ENCODE results near the gene USP24. TPM values are rescaled to one million over a fixed set of nuclear protein-coding genes. Genes with fewer than 3 reads are reported as not detected.
"Not testable (repeated sequence)": the region's sequence is repeated elsewhere in the genome, so short reads cannot be mapped to it uniquely, and the experiment has no call there.

USP24 gene
- total RNA-seq, 1 donor from 2014 or later, result 32.9 TPM

- ATAC-seq (ENCODE audit: poor library complexity), result no peak
- intact Hi-C loops (cut with DNase I), result loop anchor here (10.0 kb wide), 1 partner anchor 64 kb away; no protein-coding TSS in a partner anchor
- DNase-seq, result no peak
Measured at GRCh38 chr1:55210990-55211801, 4.0 kb downstream of the USP24 start.

DNA sequence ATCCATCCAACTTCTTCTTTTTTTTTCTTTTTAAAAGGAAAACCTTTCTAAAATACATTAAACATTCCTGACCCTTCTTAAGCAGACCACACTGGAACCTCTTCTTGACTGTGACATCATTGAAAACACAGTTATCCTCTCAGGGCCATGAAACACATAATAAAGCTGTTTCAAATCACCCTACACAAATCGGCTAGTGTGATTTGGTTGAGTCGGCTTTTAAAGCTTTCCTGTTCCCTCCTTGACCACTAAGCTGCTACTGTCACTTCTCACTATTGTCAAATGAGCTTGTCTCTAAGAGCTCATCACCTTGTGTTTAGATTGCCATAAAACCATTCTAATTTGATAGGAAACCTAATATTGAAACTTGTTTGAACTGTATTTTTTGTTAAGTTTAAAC is 5.9 kb downstream of the USP24 start:
- DNase-seq, result no peak
- no peak for ATAC-seq (ENCODE audit: poor library complexity)

DNA sequence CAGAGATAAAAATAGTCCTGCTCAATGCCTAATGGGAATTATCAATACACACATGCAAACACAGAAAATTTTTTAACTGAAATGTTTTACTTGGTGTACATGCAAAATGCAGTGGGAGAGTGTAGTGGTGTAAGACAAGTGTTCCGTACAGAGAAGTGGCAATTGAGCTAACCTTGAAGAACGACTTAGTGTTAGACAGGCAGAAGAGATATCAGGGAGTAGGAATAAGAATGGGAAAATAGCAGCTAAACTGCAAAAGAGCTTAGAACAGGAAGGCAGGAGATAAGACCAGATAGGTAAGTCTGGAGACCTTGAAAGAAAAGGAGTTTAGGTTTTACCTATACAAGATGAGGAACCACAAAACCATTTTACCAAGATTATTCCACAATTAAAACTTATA is 9.0 kb downstream of the USP24 start:
- intact Hi-C loops (cut with DNase I), result no loop called here
- DNase-seq, result no peak
- peak; percentile 32 for ATAC-seq (ENCODE audit: poor library complexity)

More for the DNA sequence above, 5.9 kb downstream of the USP24 start:
- intact Hi-C loops (cut with DNase I), result no loop called here

- peak; percentile 56 for ATAC-seq (ENCODE audit: poor library complexity)
- intact Hi-C loops (cut with DNase I), result no loop called here
- no peak for DNase-seq
Measured at GRCh38 chr1:55204997-55205396, 10.2 kb downstream of the USP24 start.

DNA sequence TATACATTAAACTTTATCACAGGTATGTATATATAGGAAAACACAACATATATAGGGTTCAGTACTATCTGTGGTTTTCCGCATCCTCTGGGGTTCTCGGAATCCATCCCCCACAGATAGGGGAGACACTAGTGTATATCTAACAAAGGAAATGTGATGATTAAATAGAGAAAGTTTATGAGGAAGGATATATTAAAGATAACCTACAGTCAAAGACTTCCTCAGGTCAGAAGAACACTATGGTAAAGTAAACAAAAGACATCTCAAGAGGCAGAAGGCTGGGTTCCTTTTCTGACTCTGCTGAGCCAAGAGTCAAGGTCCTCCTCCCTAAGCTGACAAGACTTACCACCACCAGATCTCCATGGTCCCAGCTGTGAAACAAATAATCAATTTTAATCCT is 12.1 kb downstream of the USP24 start:
- DNase-seq (no peak), ATAC-seq (ENCODE audit: poor library complexity) (no peak)
- intact Hi-C loops (cut with DNase I), result no loop called here

GRCh38 chr1:55200667-55201066 is 14.5 kb downstream of the USP24 start:
- DNase-seq (no peak), ATAC-seq (ENCODE audit: poor library complexity) (no peak)
- intact Hi-C loops (cut with DNase I), result no loop called here

DNA sequence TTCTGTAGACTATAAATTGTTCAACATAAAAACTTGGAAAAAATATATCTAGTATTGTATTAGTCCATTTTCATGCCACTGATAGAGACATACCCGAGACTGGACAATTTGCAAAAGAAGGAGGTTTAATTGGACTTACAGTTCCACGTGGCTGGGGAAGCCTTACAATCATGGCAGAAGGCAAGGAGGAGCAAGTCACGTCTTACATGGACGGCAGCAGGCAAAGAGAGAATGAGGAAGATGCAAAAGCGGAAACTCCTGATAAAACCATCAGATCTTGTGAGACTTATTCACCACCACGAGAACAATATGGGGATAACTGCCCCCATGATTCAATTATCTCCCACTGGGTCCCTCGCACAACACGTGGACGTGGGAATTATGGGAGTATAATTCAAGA is 15.4 kb downstream of the USP24 start:
- DNase-seq; intact Hi-C loops (cut with DNase I); ATAC-seq (ENCODE audit: poor library complexity): not testable (repeated sequence)

GRCh38 chr1:55198044-55198443 is 17.1 kb downstream of the USP24 start:
- no peak for DNase-seq
- intact Hi-C loops (cut with DNase I), result no loop called here
- no peak for ATAC-seq (ENCODE audit: poor library complexity)

DNA sequence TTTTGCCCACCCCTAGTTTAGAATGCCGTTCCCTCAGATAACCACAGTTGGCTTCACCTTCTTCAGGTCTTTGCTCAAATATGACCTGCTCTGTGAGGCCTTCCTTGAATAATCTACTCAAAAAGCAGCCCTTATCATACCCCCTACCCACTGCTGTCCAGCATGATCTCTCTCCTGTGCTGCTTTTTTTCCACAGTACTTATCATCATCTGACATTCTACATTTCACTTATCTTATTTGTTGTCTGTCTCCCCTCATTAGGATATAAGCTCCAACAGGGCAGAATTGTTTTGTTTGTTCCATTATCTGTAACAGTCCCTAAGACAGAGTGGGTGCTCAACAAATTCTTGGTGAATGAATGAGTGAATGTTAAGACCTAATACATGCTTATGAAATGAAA is 18.1 kb downstream of the USP24 start:
- intact Hi-C loops (cut with DNase I), result no loop called here
- DNase-seq, result no peak
- ATAC-seq (ENCODE audit: poor library complexity), result peak; percentile 9

DNA sequence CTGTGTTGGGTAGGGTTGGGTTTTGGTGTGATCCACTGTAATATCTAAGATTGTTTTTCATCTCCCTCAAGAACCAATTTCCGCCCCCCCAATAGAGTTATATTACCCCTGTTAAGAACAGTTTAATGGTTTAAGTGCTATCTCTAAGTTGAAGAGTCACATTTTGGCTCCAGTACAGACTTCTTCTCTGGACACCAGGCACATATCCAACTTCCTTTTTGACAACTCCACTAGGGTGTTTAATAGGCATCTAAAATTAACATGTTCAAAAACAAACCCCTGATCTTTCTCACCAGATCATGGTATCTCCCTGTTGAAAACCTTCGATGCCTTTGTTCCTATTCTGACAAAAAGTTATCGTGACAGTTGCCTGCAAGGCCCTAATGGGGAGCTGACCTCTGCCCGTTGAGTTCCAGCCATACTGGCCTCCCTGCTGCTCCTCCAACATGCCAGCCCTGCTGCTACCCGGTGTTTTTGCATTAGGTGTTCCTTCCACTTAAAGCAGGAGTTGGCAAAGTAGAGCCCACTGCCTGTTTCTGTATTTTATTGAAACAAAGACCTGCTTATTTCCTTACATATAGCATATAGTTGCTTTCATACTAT is 18.6 kb downstream of the USP24 start:
- ATAC-seq (ENCODE audit: poor library complexity) (peak; percentile 85), DNase-seq (no peak)
- intact Hi-C loops (cut with DNase I), result no loop called here

- intact Hi-C loops (cut with DNase I), result no loop called here
- ATAC-seq (ENCODE audit: poor library complexity), result peak; percentile 5
- DNase-seq, result no peak
Measured at GRCh38 chr1:55195521-55196233, 19.5 kb downstream of the USP24 start.

GRCh38 chr1:55194851-55195250 is 20.3 kb downstream of the USP24 start:
- intact Hi-C loops (cut with DNase I), result no loop called here
- DNase-seq (no peak), ATAC-seq (ENCODE audit: poor library complexity) (no peak)

DNA sequence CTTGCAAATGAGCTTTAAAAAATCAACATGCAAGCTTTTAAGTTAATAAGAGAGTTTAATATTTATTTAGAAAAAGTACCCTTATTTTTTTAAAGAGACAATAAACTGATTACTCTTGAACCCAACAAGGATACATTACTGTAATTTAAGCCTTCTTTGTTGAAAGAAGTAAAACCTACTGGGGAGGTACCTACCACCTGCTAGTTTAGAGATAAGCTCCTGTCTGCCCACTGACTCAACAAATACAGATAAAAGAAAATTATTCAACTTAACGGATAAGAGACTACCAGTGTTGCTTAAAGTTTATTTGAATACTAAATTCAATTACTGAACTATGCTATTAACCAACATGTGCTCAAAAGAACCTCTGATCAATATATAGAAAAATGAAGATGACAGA is 23.1 kb downstream of the USP24 start:
- intact Hi-C loops (cut with DNase I), result no loop called here
- no peak for DNase-seq
- ATAC-seq (ENCODE audit: poor library complexity), result no peak

GRCh38 chr1:55191219-55191952 is 23.8 kb downstream of the USP24 start:
- DNase-seq; ATAC-seq (ENCODE audit: poor library complexity); intact Hi-C loops (cut with DNase I): not testable (repeated sequence)

DNA sequence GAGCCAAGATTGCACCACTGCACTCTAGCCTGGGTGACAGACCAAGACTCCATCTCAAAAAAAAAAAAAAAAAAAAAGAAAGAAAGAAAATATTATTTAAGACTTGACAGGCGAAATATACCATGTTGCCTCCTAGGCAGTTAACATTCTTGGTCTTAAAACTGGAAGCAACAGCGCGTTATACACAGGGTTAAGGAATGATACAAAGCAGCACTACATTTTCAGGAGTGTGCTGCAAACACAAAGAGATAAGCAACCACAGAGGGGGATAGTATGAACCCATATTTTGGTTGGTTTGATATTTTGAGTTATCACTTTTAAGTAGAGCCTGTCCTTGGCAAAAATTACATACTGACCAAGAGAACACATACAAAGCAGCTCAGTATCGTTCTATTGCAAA is 25.1 kb downstream of the USP24 start:
- DNase-seq (no peak), ATAC-seq (ENCODE audit: poor library complexity) (peak; percentile 36)
- intact Hi-C loops (cut with DNase I), result no loop called here

DNA sequence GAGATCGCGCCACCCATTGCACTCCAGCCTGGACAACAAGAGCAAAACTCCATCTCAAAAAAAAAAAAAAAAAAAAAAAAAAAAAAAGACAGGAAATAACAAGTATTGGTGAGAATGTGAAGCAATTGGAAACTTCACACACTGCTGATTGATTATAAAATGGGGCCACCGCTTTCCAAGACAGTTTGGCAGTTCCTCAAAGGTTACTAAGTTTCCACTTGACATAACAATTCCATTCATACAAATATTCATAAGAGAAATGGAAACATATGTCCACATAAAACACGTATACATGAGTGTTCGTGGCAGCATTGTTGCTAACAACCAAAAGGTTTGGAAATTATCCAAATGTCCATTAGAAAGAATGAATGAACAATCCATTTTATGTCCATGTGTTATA is 26.3 kb downstream of the USP24 start:
- ATAC-seq (ENCODE audit: poor library complexity) (no peak), DNase-seq (no peak)
- intact Hi-C loops (cut with DNase I), result no loop called here

- intact Hi-C loops (cut with DNase I), result no loop called here
- DNase-seq (no peak), ATAC-seq (ENCODE audit: poor library complexity) (no peak)
Measured at GRCh38 chr1:55185832-55186231, 29.3 kb downstream of the USP24 start.

- intact Hi-C loops (cut with DNase I), result no loop called here
- no peak for DNase-seq
- ATAC-seq (ENCODE audit: poor library complexity), result no peak
Measured at GRCh38 chr1:55184859-55185258, 30.3 kb downstream of the USP24 start.

DNA sequence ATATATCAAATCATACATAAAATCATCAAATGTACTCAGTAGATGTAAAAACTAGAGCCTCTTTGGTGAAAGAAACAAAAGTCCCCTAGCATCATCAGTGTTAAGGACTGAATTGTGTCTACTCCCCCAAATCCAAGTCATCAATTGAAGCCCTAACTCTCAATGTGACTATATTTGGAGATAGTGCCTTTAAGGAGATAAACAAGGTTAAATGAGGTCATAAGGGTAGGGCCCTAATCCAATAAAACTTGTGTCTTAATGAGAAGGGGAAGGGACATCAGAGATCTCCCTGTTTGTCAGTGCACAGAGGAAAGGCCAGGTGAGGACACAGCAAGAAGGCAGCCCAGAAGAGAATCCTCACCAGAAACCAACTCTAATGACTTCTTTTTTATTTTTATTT is 33.5 kb downstream of the USP24 start:
- DNase-seq (no peak), ATAC-seq (ENCODE audit: poor library complexity) (no peak)
- intact Hi-C loops (cut with DNase I), result no loop called here
